Peyer's patch (tissue), 4 donors: ENCODE data around the gene CIAO2B.

ENCODE experiments used
- CTCF ChIP-seq, 6 experiments: fragments of 450-650 bp in 4 of 6; fragments of 200-600 bp in 2 of 6; sonication (generic) in 1 of 6; IDR thresholded peaks; one replicate each; pipeline ENCODE4 v1.5.1; 2017 to 2019; ENCODE audit warnings: antibody characterized with exemption in 6 of 6, mild to moderate bottlenecking in 3 of 6, moderate library complexity in 1 of 6
- POLR2A ChIP-seq, 2 donors: fragments of 450-650 bp; IDR thresholded peaks; one replicate each; pipeline ENCODE4 v1.5.1; 2017; ENCODE audit warnings: antibody characterized with exemption in 2 of 2, mild to moderate bottlenecking in 2 of 2, moderate library complexity in 2 of 2

DNA sequence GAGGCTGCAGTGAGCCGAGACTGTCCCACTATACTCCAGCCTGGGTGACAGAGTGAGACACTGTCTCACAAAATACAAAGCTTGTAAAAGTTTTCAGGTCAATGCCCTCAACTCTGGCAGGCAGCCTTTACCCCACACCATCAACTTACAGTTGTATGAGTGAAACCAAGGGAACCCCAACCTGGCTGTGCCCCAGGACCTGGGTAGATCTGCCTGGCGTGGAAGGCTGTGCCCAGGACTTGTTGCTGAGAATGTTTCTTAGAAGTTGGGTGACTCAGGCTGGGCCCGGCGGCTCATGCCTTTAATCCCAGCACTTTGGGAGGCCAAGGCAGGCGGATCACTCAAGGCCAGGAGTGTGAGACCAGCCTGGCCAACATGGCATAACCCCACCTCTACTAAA is 34.6 kb upstream of the CIAO2B start:
- TF ChIP-seq CTCF (IDR thresholded peaks at IDR 0.05) (no peak), POLR2A (IDR thresholded peaks at IDR 0.05) (no peak)
